Measurements from ENCODE around the gene OSCAR.

OSCAR gene

DNA sequence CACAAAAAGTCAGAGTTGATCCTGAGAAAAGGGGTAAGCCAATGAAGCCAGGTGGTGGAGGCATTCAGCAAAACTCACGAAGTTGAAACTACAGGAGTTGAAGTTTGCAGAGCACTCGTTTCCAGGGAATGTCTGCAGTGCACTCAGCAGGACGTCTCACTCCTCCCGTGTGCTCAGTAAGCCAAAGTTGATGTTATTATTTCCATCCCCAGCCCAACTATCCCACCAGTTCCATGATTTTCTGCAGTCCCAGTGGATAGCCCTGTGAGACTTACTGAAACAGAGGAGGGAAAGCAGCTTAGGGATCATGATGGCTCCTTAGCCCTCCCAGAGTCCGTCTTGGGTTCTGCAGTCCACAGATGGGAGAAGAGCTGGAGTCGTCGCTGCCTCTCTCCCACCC lies 19.6 kb downstream of the OSCAR start, which contains the start of gene TARM1:
TARM1 (minus strand) TSS at position 334 of the 400 bp plus-strand sequence; CDS start at position 309, 25 bp downstream.
- no peak for DNase-seq

DNA sequence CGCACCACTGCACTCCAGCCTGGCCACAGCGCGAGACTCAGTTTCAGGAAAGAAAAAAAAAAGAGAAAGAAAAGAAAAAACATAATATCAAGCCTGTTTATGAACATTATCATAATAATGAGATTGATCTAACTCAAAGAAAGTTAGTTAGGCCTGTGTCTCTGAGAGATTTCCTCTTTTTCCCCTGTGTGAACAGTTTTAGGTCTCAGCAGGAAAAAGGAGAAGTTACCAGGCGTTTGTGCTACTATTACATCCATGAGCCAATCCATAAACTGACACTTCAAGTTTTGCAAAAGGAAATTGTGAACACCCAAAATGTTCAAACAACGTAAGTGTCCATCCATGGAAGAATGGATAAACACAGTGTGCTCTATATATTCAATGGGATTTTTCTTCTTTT lies 23.3 kb downstream of the OSCAR start:
- DNase-seq: no peak

DNA sequence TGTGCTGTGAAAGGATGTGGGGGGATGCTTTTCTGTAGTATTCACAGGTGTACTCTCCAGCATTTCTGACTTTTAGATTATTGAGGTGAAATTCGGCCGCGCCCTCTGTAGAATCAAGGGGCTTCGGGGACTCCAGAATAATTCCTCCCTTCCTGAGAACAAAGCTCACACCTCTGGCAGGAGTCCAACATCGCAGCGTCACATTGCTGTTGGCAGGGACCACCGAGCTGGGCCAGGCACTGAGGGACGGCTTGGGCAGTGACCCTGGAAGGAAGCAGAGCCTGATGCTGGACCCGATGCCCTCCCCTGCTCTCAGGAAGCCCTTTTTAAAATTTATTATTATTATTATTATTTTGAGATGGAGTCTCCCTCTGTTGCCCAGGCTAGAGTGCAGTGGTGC lies 25.8 kb downstream of the OSCAR start:
- no peak for DNase-seq

DNA sequence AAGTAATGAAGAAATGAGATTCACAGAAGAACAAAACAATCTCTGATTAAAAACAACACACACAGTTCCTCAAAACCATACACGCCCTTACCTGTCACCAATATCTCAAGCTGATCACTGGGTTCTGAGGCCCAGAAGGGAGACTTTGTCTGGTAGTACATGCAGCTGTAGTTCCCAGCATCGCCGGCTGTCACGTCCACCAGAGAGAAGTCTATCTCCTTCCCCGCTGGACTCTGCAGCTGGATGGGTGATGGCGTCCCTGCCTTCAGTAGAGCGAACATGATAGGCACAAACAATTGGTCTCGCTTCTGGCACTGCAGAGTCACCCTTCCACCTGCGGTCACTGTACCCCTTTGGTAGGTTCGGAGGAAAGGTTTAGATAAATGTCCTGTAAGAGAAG lies 26.8 kb downstream of the OSCAR start:
- no peak for DNase-seq

DNA sequence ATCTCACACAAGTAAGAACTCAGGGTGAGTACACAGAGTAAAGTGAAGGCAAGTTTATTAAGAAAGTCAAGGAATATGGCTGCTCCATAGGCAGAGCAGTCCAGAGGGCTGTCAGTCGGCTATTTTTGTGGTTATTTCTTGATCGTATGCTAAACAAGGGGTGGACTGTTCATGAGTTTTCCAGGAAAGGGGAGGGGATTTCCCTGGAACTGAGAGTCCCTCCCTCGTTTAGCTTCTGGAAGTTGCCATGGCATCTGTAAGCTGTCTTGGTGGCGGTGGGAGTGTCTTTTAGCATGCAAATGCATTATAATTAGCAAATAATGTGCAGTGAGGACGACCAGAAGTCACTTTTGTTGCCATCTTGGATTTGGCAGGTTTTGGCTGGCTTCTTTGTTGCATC lies 31.1 kb downstream of the OSCAR start:
- no peak for DNase-seq

DNA sequence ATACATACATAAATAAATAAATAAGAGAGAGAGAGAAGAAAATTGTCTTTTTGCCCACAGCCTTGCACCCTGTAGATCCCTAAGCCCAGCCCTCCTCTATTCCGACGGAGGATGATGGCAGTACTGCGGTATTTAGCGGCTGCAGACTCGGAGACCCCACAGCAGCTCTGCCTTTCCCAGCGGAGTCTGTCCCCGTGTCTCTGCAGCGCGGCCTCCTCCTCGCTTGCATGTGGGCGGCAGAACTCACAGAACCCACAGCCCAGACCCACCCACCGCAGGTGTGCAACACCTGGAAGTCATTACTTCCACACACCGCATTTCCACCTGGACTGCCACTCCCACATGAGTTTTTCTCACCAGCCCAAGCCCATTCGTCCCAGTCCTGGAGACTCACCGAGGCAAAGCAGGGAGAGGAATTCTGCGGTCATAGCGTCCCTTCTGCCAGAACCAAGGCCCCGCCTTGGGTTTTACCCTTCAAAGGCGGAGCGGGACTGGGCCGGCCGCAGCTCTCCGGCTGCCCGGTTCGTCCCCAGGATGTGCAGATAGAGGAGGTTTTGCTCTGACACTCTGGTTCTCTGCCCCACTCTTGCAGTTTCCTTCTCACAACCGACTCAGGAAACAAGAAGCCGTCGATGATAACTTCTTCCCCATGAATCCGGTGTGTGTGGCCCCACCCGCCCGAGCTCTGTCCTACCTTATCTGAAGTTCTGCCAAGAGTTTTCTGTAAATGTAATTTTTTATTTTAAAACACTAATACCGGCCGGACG lies 37.1 kb downstream of the OSCAR start, which contains the start of gene VSTM1:
VSTM1 (minus strand) TSS at position 548 of the 767 bp plus-strand sequence; CDS start at position 428, 120 bp downstream.
- no peak for DNase-seq

DNA sequence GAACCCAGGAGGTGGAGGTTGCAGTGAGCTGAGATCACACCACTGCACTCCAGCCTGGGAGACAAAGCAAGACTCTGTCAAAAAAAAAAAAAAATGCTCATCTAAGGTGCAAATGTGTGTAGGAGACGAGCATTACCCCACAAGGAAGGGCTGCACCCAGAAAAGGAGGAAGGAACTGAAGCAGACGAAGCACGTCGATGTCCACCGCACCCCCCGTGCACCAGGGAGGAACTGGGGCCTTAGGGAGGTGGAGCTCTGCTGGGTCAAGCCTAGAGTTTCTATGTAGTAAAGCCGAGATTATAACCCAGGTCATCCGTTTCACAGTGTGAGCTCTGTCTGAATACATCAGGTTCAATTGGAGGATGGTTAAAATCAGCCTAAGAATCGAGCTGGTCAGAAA lies 38.0 kb downstream of the OSCAR start:
- no peak for DNase-seq

DNA sequence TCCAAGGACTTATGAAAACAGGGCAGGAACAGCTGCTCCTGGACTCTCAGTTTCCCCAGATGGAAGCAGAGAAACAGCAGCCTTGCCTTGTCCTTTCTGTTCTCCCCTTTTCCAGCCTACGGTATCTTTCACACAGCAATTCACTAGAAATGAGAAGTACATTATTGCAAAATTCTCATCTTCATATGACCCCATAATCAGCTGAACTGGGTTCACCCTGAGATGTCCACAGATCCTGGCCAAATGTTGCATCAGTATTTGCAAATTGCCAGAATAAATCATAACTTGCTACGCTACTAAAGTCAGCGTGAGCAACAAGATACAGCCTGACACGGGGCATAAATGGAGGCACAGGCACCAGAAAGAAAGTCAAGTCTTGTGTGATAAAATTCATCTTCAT lies 53.0 kb downstream of the OSCAR start:
- no peak for DNase-seq

DNA sequence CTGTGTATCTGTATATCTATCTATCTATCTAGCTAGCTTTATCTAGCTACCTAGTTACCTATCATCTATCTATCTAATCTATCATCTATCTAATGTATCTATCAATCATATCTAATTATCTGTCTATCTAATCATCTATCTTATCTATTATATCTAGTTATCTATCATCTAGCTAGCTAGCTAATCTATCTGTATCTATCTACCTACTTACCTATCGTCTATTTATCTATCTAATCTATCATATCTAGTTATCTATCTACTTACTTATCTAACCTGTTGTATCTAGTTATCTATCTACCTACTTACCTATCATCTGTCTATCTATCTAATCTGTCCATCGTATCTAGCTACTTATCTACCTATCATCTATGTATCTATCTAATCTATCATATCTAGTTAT lies 54.8 kb downstream of the OSCAR start:
- no peak for DNase-seq

Measured in activated CD4-positive, alpha-beta T cell treated with anti-CD3 and anti-CD28 coated beads, Interleukin-2, Interleukin-6, amounts not matched to agents 100 ng/mL and 50 ng/mL, durations not matched to agents 16 hours and 8 hours (primary cell).